HG03064 (cell line): Measurements from ENCODE around the gene SPATA24.
A peak's percentile ranks its signal among the peaks of the same experiment; 100 is the strongest.
"Not testable (repeated sequence)": the region's sequence is repeated elsewhere in the genome, so short reads cannot be mapped to it uniquely, and the experiment has no call there.

Source experiments
- ATAC-seq: cut with Tn5 transposase; IDR thresholded peaks from one replicate; pipeline ENCODE4 v1.9.1; 2021; ENCODE audit warnings: low read depth; ENCODE audit not compliant: unreplicated experiment

Gene SPATA24

DNA sequence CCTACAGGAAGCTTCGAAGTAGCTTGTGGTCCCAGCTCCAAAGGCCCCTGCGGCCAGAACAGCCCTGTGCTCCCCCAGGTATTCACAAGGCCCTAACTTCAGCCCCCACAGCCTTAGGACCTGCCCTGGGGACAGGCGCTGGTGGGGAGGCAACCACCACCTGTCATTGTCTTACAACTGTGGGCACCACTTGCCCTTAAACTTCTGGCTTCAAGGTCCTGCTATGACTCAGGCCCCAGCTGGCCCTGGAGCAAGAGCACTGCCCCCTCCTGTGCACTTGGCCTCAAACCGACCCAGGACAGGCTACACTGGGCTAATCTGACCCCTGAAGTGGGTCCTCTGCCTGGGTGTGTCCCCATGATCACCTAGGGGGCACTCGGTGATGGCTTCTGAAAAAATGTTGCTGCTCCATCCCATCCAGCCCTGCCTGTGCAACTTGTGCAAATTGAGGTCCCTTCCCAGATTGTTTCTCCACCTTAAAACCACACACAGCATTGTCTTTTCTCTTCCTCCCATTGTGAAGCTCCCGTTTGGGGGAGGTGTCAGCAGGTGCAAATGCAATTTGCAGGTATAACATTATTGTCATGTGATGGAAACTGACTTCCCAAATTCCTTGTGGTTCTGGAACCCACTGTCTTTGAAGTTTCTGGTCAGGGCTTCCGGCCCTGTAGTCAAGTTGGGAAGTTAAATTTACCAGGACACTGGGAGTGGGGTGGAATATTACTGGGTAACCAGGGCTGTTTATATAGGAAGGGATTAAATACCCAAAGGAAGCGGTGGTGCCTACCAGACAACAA is 7.8 kb downstream of the SPATA24 start:
- ATAC-seq, result no peak

DNA sequence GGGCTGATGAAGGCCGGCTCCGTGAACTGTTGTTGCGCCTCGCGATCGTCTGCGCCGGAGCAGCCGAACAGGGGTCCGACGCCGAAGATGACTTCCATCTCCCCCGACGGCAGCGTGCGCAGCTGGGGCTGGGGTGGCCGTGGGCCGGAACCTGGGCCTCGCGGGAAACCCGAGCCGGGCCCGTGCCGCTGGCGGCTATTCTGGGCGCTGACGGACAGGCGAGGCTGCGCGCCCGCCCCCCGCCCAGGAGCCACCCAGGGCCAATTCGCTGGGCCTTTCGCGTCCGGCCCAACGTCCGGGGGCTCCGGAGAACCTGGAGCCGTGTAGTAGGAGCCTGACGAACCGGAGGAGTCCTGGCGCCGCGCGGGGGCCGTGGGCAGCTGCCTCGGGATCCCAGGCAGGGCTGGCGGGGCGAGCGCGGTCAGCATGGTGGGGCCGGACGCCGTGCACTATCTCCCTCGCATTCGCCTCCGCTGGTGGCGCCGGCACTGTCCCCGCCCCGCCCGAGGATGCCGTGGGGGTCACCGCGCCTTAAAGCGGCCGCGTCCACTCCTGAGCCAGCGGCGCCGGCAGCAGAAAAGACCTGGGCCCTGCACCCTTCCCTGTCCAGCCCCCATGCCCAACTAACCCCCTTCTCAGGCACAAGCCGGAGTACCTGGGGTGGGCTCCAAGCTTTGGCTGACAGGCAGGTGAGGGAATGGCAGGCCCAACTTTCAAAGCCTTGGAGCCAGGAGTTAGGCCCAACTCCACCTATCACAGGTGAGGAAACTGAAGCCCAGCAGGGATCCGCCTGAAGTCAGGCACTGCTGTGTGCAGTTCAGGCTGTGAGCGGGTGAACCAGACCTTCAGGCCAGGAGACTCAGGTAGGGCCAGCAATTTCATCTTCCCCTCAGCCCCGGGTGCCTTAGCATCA is 9.0 kb downstream of the SPATA24 start, which contains the start of gene PROB1:
PROB1 (minus strand) TSS at position 451 of the 913 bp plus-strand sequence; CDS start at position 428, 23 bp downstream.
- ATAC-seq, result no peak

DNA sequence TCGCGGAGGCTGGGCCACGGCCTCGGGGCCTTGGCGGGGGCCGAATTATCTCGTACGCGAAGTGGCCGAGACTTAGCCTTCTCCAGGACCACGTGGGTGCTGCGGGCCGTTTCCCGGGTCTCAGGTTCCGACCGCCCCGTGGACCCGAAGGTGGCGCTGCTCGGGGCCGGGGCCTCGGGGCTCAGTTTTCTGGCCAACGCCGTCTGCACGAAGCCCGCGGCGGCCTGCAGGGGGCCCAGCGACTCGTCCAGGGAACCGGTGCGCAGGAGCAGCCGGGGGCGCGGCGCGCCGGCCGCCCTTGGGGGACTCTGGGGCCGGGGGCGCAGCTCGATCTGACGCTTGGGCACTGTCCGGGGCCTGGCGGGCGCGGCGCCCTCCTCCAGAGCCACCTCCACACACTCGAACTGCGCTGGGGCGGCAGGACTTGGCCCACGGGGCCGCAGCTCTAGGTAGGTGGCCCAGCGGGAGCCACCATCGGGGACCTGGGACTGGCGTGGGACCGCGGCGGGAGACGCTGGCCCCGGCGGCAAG is 9.7 kb downstream of the SPATA24 start:
- ATAC-seq, result no peak

DNA sequence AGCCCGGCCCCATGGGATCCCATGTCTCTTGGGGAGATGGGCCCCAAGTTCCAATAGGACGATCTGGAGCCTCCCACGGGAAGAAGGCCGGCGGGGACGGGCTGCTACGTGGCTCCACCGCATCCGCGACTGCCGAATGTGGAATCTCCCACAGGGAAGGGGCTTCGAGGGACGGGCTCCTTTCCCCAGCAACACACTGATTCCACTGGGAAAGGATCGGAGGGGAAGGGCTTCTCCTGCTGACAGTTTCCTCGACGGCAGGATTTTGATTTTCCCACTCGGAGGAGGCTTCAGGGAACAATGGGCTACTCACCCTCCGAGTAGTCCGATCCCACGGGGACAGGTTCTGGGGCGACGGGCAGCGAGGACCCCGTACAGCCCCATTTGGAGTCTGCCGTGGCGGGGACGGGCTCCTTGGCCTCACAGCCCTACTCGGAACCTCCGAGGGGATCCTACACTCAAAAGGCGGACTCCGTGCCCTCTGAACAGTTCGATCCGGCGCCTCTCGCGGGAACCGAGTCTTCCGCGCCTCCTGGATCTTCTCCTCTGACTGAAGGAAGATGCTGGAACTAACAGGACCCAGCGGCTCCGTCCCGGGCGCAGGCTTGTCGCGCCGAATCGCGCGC is 10.3 kb downstream of the SPATA24 start:
- no peak for ATAC-seq

GRCh38 chr5:139392678-139393496 is 11.0 kb downstream of the SPATA24 start:
- peak; percentile 41 for ATAC-seq

- no peak for ATAC-seq
Observed at GRCh38 chr5:139392324-139392677, 11.6 kb downstream of the SPATA24 start.

DNA sequence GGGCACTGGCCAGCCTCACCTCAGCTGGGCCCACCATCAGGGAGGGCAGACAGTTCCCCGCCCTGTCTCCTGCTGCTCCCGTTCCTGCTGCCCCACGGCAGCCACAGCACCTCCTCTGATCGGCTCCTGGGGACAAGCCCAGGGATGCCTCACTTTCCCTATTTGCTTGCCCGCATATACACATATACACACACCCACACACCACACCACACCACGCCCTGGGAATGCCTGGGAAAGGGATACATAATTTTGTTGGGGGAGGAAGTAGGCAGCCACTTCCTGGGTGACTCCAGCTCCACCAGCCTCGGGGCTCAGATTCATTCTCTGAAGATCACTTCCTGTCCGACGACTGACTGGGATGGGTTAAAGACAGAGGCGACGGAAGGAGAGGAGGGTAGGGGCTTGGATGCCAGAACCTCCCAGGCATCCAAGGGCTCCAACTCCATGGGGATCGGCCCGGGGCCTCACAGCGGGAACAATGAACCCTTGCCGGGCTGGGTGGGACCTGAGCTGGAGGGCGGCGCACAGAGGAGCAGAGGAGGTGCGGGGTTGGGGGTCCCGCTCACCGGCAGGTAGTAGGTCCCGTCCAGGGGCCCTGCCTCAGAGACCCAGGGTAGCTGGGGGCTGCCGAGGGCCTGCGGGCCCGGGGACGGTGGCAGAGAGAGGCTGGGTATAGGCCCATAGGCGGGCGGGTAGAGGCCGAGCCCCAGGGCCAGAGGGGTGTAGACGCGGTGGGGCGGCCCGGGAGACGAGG is 12.1 kb downstream of the SPATA24 start:
- ATAC-seq, result peak; percentile 2

DNA sequence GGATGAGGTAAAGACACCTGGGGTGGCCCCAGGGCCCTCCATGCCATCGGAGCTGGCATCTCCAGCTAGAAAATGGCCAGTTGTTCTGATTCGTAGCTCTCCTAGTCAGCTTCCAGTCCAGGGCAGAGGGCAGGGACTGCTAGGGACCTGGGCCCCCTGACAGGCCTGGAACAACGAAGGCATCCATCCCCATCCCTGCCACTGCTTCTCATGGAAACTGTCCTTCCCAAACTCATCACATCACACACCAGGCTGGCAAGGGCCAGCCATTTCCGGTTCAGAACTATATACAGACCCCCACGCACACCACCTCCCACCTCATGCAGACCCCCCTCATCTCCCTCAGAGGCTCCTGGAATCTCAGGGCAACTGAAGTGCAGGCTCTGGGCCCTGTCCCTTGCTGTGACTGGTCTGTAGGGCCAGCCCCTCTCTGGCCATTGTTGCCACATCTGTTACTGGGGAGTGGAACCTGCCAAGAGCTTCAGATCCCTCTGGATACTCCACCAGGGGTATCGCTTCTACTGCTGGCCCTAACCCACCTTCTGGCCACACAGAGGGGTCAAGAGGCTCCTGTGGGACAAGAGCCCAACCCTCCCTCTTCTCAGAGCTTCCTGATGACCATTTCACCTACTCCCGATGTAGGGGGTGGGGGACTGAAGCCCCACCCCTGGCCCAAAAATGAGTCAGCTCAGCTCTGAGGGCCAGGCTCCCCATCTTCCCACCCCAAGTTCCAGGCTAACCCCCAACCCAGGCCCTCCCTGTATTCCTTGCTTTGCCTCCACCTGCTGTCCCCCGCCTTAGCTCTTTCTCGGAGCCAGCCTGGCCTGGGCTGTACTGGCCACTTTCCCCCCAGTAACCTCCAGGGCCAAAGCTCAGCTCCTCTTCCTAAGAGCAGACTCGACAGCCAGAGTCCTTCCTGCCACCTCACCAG is 13.0 kb downstream of the SPATA24 start:
- no peak for ATAC-seq

DNA sequence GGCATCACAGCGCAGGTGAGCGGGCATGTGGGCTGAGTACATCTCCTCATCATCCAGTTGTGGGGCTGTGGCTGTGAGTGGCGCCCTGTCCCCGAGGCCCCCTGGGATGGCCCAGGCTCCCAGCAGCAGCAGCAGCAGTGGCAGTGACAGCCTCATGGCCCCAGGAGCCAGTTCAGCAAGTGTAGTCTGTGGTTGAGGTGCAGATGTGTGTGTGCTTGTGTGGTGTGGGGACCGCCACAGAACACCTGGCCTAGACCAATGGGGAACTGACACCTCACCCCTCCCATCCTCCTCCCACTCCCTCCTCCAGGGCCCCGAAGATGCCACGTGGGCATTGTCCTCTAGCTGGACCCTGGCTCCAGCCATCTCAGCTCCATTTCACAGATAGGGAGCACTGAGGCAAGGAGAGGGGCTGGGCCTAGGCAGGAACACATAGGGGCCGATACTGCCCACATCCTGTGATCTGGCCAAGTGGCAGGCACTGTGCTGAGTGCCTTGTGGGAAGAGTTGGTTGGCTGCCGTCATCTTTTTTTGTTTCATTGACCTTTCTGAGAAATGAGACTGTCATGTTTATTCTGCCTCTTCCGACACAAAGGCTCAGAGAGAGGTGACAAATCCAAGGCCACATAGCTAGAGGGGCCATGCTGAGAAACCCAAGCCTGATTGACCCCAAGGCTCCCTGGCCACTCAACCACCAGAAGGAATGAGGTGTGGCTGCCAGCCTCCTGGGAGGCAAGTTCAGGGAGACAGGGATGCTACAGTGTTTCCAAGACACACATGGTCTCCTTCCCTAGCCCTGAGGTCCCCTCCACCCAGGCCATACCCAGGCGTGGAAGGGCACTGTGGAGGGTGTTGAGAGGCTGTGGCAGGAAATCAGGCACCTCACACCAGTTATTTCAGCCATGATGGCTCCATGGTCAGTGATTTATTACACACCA is 13.9 kb downstream of the SPATA24 start, which contains the start of gene MZB1:
MZB1 (minus strand) TSS at position 213 of the 938 bp plus-strand sequence; CDS start at position 156, 57 bp downstream.
- peak; percentile 22 for ATAC-seq

- ATAC-seq, result no peak
Observed at GRCh38 chr5:139388198-139388821, 15.6 kb downstream of the SPATA24 start.

- ATAC-seq, result no peak
Observed at GRCh38 chr5:139387611-139388197, 16.2 kb downstream of the SPATA24 start.

DNA sequence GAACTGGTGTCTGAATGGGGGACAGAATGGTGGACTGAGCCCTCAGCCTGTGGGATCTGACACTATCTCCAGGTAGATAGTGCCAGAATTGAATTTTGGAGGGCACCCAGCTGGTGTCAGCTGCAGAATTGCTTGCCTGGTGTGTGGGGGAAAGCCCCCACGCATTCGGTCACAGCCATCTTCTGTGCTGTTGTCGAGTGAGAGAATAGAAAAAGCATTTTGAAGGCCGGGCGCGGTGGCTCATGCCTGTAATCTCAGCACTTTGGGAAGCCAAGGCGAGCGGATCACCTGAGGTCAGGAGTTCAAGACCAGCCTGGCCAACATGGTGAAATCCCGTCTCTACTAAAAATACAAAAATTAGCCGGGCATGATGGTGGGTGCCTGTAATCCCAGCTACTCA is 16.9 kb downstream of the SPATA24 start:
- ATAC-seq, result not testable (repeated sequence)

GRCh38 chr5:139386050-139386438 is 17.8 kb downstream of the SPATA24 start:
- ATAC-seq, result no peak

- ATAC-seq, result no peak
Observed at GRCh38 chr5:139385061-139386049, 18.5 kb downstream of the SPATA24 start.

- no peak for ATAC-seq
Observed at GRCh38 chr5:139384591-139385051, 19.3 kb downstream of the SPATA24 start.
